ENCODE data around the gene ESCO1. TPM values are rescaled to one million over a fixed set of nuclear protein-coding genes. Genes with fewer than 3 reads are reported as not detected.

Gene ESCO1
- total and polyA plus RNA-seq, 4 donors = 7.2 to 21.2 (median 15.7) TPM

- intact Hi-C loops (cut with DNase I) = no loop called here
- DNase-seq (no peak), ATAC-seq (ENCODE audit: low FRiP score) (no peak)
- Histone ChIP-seq H3K27me3 (ENCODE audit: control insufficient read depth in 1 of 2, insufficient read depth in 2 of 2, low read length in 1 of 2) (no peaks in the 10 kb centered on the region), H3K9me3 (ENCODE audit: control insufficient read depth, low read length) (peaks cover 1% of the 10 kb centered on the region), H3K36me3 (ENCODE audit: control insufficient read depth in 1 of 2, insufficient read depth in 2 of 2, low read length in 1 of 2) (peaks cover 8 to 13% of the 10 kb centered on the region in 2 donors), H3K27ac (ENCODE audit: low read depth in 1 of 2, low read length in 2 of 2) (no peak overlapping the region), H3K4me3 (ENCODE audit: low read length in 2 of 2) (no peak overlapping the region), H3K4me1 (ENCODE audit: control insufficient read depth in 1 of 2, insufficient read depth in 2 of 2, low read length in 2 of 2) (no peaks in the 10 kb centered on the region)
- WGBS, 2 donors = 94 to 95% methylated on average over 5 of the region's 5 CpGs
Observed at GRCh38 chr18:21513741-21514140, 86.8 kb downstream of the ESCO1 start.

GRCh38 chr18:21513292-21513691, 87.2 kb downstream of the ESCO1 start:
- Histone ChIP-seq H3K4me3 (ENCODE audit: low read length in 2 of 2) (no peak overlapping the region), H3K27ac (ENCODE audit: low read depth in 1 of 2, low read length in 2 of 2) (no peak overlapping the region), H3K36me3 (ENCODE audit: control insufficient read depth in 1 of 2, insufficient read depth in 2 of 2, low read length in 1 of 2) (peaks cover 9 to 10% of the 10 kb centered on the region in 2 donors), H3K27me3 (ENCODE audit: control insufficient read depth in 1 of 2, insufficient read depth in 2 of 2, low read length in 1 of 2) (no peaks in the 10 kb centered on the region), H3K4me1 (ENCODE audit: control insufficient read depth in 1 of 2, insufficient read depth in 2 of 2, low read length in 2 of 2) (no peaks in the 10 kb centered on the region), H3K9me3 (ENCODE audit: control insufficient read depth, low read length) (peaks cover 1% of the 10 kb centered on the region)
- ATAC-seq (ENCODE audit: low FRiP score) (no peak), DNase-seq (no peak)
- intact Hi-C loops (cut with DNase I) = no loop called here
- 96% methylated on average over 2 of the region's 2 CpGs for WGBS, 2 donors

GRCh38 chr18:21509062-21509461, 91.4 kb downstream of the ESCO1 start:
- ATAC-seq (ENCODE audit: low FRiP score) = no peak
- DNase-seq = no peak
- peaks cover 1% of the 10 kb centered on the region for H3K9me3 ChIP-seq (ENCODE audit: control insufficient read depth, low read length)
- intact Hi-C loops (cut with DNase I) = no loop called here
- H3K27me3 ChIP-seq (ENCODE audit: control insufficient read depth in 1 of 2, insufficient read depth in 2 of 2, low read length in 1 of 2) = no peaks in the 10 kb centered on the region
- 78 to 80% methylated on average over 5 of the region's 5 CpGs for WGBS, 2 donors
- no peaks in the 10 kb centered on the region for H3K4me1 ChIP-seq (ENCODE audit: control insufficient read depth in 1 of 2, insufficient read depth in 2 of 2, low read length in 2 of 2)
- no peak overlapping the region for H3K4me3 ChIP-seq (ENCODE audit: low read length in 2 of 2)
- no peak overlapping the region for H3K27ac ChIP-seq (ENCODE audit: low read depth in 1 of 2, low read length in 2 of 2)
- peaks cover 6 to 8% of the 10 kb centered on the region in 2 donors for H3K36me3 ChIP-seq (ENCODE audit: control insufficient read depth in 1 of 2, insufficient read depth in 2 of 2, low read length in 1 of 2)

- H3K4me1 ChIP-seq (ENCODE audit: control insufficient read depth in 1 of 2, insufficient read depth in 2 of 2, low read length in 2 of 2) = no peaks in the 10 kb centered on the region
- no peaks in the 10 kb centered on the region for H3K27me3 ChIP-seq (ENCODE audit: control insufficient read depth in 1 of 2, insufficient read depth in 2 of 2, low read length in 1 of 2)
- no peak overlapping the region for H3K27ac ChIP-seq (ENCODE audit: low read depth in 1 of 2, low read length in 2 of 2)
- no peak for DNase-seq
- no peak overlapping the region for H3K4me3 ChIP-seq (ENCODE audit: low read length in 2 of 2)
- H3K9me3 ChIP-seq (ENCODE audit: control insufficient read depth, low read length) = peaks cover 1% of the 10 kb centered on the region
- intact Hi-C loops (cut with DNase I) = no loop called here
- H3K36me3 ChIP-seq (ENCODE audit: control insufficient read depth in 1 of 2, insufficient read depth in 2 of 2, low read length in 1 of 2) = peaks cover 3 to 4% of the 10 kb centered on the region in 2 donors
- no peak for ATAC-seq (ENCODE audit: low FRiP score)
- WGBS, 2 donors = 88 to 90% methylated on average over 13 of the region's 13 CpGs
Observed at GRCh38 chr18:21507913-21508701, 92.4 kb downstream of the ESCO1 start.

- ATAC-seq (ENCODE audit: low FRiP score) = no peak
- 28 to 34% methylated on average over 7 of the region's 7 CpGs for WGBS, 2 donors
- Histone ChIP-seq H3K27me3 (ENCODE audit: control insufficient read depth in 1 of 2, insufficient read depth in 2 of 2, low read length in 1 of 2) (no peaks in the 10 kb centered on the region), H3K9me3 (ENCODE audit: control insufficient read depth, low read length) (no peaks in the 10 kb centered on the region), H3K36me3 (ENCODE audit: control insufficient read depth in 1 of 2, insufficient read depth in 2 of 2, low read length in 1 of 2) (peaks cover 0 to under 1% of the 10 kb centered on the region in 2 donors), H3K4me3 (ENCODE audit: low read length in 2 of 2) (no peak overlapping the region), H3K27ac (ENCODE audit: low read depth in 1 of 2, low read length in 2 of 2) (no peak overlapping the region), H3K4me1 (ENCODE audit: control insufficient read depth in 1 of 2, insufficient read depth in 2 of 2, low read length in 2 of 2) (no peaks in the 10 kb centered on the region)
- intact Hi-C loops (cut with DNase I) = no loop called here
- DNase-seq = no peak
Observed at GRCh38 chr18:21502661-21503060, 97.8 kb downstream of the ESCO1 start.

GRCh38 chr18:21499997-21500396, 100.5 kb downstream of the ESCO1 start:
- no peak overlapping the region for H3K4me3 ChIP-seq (ENCODE audit: low read length in 2 of 2)
- no peak overlapping the region for H3K27ac ChIP-seq (ENCODE audit: low read depth in 1 of 2, low read length in 2 of 2)
- H3K27me3 ChIP-seq (ENCODE audit: control insufficient read depth in 1 of 2, insufficient read depth in 2 of 2, low read length in 1 of 2) = no peaks in the 10 kb centered on the region
- WGBS, 2 donors = 90 to 92% methylated on average over 15 to 16 of the region's 16 CpGs
- no peaks in the 10 kb centered on the region for H3K9me3 ChIP-seq (ENCODE audit: control insufficient read depth, low read length)
- intact Hi-C loops (cut with DNase I) = loop anchor here (10.0 kb wide), 2 partner anchors 85 to 355 kb away; no protein-coding TSS in a partner anchor
- DNase-seq = no peak
- no peaks in the 10 kb centered on the region for H3K4me1 ChIP-seq (ENCODE audit: control insufficient read depth in 1 of 2, insufficient read depth in 2 of 2, low read length in 2 of 2)
- no peak for ATAC-seq (ENCODE audit: low FRiP score)
- no peaks in the 10 kb centered on the region for H3K36me3 ChIP-seq (ENCODE audit: control insufficient read depth in 1 of 2, insufficient read depth in 2 of 2, low read length in 1 of 2)

GRCh38 chr18:21496277-21496835, 104.1 kb downstream of the ESCO1 start:
- Histone ChIP-seq H3K36me3 (ENCODE audit: control insufficient read depth in 1 of 2, insufficient read depth in 2 of 2, low read length in 1 of 2) (no peaks in the 10 kb centered on the region), H3K27ac (ENCODE audit: low read depth in 1 of 2, low read length in 2 of 2) (no peak overlapping the region), H3K9me3 (ENCODE audit: control insufficient read depth, low read length) (no peaks in the 10 kb centered on the region), H3K4me1 (ENCODE audit: control insufficient read depth in 1 of 2, insufficient read depth in 2 of 2, low read length in 2 of 2) (no peaks in the 10 kb centered on the region), H3K4me3 (ENCODE audit: low read length in 2 of 2) (no peak overlapping the region), H3K27me3 (ENCODE audit: control insufficient read depth in 1 of 2, insufficient read depth in 2 of 2, low read length in 1 of 2) (no peaks in the 10 kb centered on the region)
- no peak for DNase-seq
- no peak for ATAC-seq (ENCODE audit: low FRiP score)
- intact Hi-C loops (cut with DNase I) = loop anchor here (10.0 kb wide), 2 partner anchors 88 to 358 kb away; no protein-coding TSS in a partner anchor
- WGBS, 2 donors = 94 to 96% methylated on average over 12 of the region's 12 CpGs

- Histone ChIP-seq H3K9me3 (ENCODE audit: control insufficient read depth, low read length) (no peaks in the 10 kb centered on the region), H3K27ac (ENCODE audit: low read depth in 1 of 2, low read length in 2 of 2) (no peak overlapping the region), H3K4me1 (ENCODE audit: control insufficient read depth in 1 of 2, insufficient read depth in 2 of 2, low read length in 2 of 2) (no peaks in the 10 kb centered on the region), H3K36me3 (ENCODE audit: control insufficient read depth in 1 of 2, insufficient read depth in 2 of 2, low read length in 1 of 2) (no peaks in the 10 kb centered on the region), H3K4me3 (ENCODE audit: low read length in 2 of 2) (no peak overlapping the region), H3K27me3 (ENCODE audit: control insufficient read depth in 1 of 2, insufficient read depth in 2 of 2, low read length in 1 of 2) (no peaks in the 10 kb centered on the region)
- ATAC-seq (ENCODE audit: low FRiP score) (no peak), DNase-seq (no peak)
- intact Hi-C loops (cut with DNase I) = loop anchor here (10.0 kb wide), 2 partner anchors 94 to 364 kb away; no protein-coding TSS in a partner anchor
- 61 to 69% methylated on average over 4 of the region's 4 CpGs for WGBS, 2 donors
Observed at GRCh38 chr18:21490748-21491147, 109.8 kb downstream of the ESCO1 start.

Data from aorta (tissue), 5 donors.